IPS-18c (cell line): ENCODE measurements around the gene DRG2.

ENCODE experiments used
- H3K4me3 ChIP-seq: 2 replicates; pipeline ENCODE4 v1.7.0; 2013; ENCODE audit warnings: low read depth, mild to moderate bottlenecking, low read length, moderate library complexity; ENCODE audit not compliant: insufficient read depth
- H3K9me3 ChIP-seq: one replicate; pipeline ENCODE4 v1.6.1; 2013; ENCODE audit warnings: mild to moderate bottlenecking, low read length, moderate library complexity; ENCODE audit not compliant: control insufficient read depth, insufficient read depth

DRG2 gene

DNA sequence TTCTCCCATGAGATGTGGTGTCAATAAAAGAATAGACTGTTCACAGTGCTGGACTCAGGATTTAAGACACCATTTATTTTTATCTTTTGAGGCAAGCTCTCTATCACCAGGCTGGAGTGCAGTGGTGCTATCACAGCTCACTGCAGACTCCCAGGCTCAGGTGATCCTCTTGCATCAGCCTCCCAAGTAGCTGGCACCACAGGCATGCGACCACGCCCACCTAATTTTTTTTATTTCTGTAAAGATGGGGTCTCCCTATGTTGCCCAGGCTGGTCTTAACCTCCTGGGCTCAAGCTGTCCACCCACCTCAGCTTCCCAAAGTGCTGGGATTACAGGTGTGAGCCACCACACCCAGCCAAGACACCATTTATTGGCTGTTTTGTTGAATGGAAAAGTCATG, 18.6 kb upstream of the DRG2 start:
- Histone ChIP-seq H3K9me3 (no peaks in the 10 kb centered on the region), H3K4me3 (no peak overlapping the region)

DNA sequence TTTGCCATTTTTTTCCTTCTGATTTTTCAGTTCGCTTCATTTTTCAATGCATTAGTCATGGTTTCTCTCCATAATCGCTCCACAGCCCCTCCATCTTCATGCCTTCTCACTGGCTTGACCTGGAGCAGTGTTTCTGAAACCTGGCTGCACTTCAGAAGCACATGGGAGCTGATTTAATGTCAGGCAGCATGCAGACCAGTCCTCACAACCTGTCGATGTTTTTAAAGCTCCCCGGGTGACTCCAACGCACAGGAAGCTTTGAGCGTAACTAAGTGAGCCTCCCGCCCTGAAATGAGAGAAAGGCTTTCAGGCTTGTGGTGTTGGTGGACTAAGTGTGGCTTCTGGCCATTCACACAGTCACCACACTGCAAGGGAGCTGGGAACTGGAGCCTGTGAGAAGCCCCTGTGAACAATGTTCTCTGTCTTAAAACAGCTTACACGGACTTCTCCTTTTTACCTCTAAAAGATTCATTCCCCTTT, 16.8 kb upstream of the DRG2 start:
- H3K9me3 ChIP-seq = no peaks in the 10 kb centered on the region

GRCh38 chr17:18071751-18072150, 16.0 kb upstream of the DRG2 start:
- Histone ChIP-seq H3K9me3 (no peaks in the 10 kb centered on the region), H3K4me3 (no peak overlapping the region)

More for the DNA sequence above, 16.8 kb upstream of the DRG2 start:
- H3K4me3 ChIP-seq = no peak overlapping the region

DNA sequence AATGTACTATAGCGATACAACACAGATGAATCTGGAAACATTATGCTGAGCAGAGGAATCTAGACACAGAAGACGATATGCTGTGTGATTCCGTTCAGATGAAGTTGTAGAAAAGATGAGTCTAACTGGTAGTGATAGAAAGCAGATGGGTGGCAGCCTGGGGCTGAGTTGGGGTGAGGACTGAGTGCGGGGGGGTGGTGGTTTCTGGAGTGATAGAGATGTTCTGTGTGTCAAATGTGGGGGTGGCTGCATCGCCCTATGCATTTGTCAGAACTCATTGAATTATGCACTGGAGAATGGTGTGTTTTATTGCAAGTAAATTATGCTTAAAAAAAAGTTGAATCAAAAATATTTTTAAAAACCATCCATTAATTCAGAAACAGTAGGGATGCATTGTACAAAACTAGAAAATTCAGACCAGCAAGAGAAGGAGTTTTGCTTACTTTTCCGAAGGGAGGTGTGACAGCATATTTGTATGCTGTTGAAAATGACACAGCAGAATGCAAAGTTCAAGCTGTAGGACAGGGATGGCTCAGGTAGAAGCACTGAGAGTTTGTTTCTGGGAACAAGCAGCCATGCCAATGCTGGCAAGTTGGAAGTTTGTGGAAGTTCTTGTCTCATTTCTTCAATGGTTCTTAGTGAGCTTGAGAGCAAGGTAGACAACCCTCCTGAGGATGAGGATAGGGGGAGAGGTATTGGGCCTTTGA, 13.0 kb upstream of the DRG2 start:
- no peak overlapping the region for H3K4me3 ChIP-seq
- H3K9me3 ChIP-seq = no peaks in the 10 kb centered on the region

DNA sequence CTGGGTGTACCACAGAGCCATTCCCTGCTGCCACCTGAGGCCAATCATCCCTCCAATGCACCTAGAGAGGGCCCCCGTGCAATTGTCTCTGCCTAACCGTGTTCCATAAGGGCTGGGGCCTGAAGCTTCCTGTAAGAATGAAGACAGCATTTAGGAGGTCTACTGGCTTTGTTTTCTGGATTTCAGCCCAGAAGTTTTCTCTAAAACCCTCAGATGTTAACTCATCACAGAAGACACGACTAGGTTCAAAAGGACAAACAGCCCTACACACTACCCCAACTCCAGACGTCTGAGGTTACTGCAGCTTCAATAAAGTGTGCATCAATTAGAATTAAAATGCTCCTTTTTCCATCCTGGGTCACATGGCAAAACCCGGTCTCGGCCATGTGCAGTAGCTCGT, 10.8 kb upstream of the DRG2 start:
- Histone ChIP-seq H3K9me3 (no peaks in the 10 kb centered on the region), H3K4me3 (no peak overlapping the region)

GRCh38 chr17:18079543-18079942, 8.2 kb upstream of the DRG2 start:
- Histone ChIP-seq H3K9me3 (no peaks in the 10 kb centered on the region), H3K4me3 (no peak overlapping the region)

DNA sequence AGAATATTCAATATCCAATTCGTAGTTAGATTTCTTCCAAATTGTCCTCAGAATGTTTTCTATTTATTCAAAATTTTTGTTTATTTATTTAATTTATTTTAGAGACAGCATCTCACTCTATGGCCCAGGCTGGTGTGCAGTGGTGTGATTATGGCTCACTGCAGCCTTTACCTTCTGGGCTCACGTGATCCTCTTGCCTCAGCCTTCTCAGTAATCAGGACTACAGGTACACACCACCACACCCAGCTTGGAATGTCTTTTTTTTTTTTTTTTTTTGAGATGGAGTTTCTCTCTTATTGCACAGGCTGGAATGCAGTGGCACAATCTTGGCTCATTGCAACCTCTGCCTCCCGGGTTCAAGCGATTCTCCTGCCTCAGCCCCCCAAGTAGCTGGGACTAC, 3.5 kb upstream of the DRG2 start:
- Histone ChIP-seq H3K9me3 (no peaks in the 10 kb centered on the region), H3K4me3 (no peak overlapping the region)

DNA sequence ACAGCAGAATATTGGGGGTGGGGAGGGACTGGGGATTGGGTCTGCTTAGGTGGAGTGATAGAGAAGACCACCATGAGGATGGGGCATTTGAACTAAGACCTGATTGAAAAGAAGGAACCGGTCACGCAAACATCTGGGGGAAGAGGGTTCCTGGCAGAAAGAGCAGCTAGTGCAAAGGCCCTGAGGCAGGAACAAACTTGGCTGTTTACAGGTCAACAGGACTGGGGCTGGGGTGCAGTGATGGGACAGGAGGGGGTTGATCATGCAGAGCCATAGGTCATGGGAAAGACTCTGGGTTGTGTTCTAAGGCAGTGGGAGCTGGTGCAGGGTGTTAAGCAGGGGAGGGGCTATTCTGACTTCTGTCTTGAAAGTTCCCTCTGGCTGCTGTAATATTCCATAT, 1.9 kb downstream of the DRG2 start:
- Histone ChIP-seq H3K4me3 (no peak overlapping the region), H3K9me3 (no peaks in the 10 kb centered on the region)

DNA sequence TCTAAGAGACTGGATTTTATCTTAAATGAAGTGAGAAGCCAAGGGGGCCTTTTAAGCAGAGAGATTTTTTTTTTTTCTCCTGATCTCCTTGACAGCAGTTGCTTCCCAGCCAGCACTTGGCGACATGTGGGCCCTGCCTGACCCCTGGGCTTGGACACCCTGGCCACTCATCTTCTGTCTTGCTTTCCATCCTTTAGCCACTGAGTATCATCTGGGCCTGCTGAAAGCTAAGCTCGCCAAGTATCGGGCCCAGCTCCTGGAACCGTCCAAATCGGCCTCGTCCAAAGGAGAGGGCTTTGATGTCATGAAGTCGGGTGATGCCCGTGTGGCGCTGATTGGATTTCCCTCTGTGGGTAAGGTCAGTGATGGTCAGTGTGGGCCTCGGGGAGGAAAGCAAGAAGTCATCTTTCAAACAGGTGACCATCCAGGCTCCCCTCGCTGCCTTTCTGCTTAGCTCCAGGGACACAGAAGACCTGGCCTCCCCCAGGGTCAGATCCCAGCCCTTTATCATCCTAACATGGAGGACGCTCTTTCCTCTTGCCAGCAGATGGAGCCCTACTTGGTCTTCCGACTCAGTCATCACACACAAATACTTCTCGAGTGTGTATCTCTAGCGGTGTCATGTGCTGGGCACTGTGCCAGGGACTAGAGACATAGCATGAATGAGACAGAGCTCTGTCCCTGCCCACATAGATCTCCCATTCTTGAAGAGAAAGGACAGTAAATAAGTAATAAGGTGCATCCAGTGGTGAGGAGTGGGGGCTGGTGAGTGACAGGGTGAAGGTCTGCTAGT, 6.1 kb downstream of the DRG2 start:
- Histone ChIP-seq H3K4me3 (no peak overlapping the region), H3K9me3 (no peaks in the 10 kb centered on the region)

GRCh38 chr17:18094409-18094807, 6.7 kb downstream of the DRG2 start:
- Histone ChIP-seq H3K4me3 (no peak overlapping the region), H3K9me3 (no peaks in the 10 kb centered on the region)

DNA sequence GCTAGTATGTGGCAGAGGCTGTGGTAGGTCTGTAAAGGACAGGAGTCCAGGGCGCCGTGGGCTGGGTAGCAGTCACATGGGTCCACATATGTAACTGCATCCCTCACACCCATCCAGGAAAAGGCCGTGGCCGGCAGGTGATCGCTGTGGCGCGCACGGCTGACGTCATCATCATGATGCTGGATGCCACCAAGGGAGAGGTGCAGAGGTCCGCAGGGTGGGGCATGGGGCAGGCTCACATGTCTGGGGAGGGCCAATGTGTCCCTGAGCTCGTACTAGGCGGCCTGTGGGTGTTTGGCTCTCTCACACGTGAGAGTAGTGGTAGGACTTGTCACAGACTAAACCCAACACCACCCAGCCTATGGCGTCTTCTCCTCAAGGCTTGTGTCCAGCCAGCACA, 11.8 kb downstream of the DRG2 start:
- H3K9me3 ChIP-seq = no peaks in the 10 kb centered on the region
- H3K4me3 ChIP-seq = no peak overlapping the region

GRCh38 chr17:18100616-18101015, 12.9 kb downstream of the DRG2 start:
- Histone ChIP-seq H3K9me3 (no peaks in the 10 kb centered on the region), H3K4me3 (no peak overlapping the region)

DNA sequence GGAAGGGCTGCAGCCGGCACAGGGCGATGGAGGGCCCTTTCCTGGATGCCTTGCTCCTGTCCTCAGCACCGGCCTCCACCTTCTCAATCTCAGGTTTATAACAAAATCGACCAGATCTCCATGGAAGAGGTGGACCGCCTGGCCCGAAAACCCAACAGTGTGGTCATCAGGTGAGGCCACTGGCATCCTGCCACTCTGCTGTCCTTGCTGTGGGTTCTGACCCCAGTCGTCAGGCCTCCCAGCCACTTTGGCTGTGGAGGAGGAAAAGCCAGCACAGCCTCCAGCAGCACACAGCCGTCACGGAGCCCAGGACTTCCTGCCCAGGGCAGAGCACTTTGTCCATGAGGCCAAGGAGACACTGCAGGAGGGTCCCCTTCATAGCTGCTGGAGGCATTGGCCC, 14.1 kb downstream of the DRG2 start:
- no peak overlapping the region for H3K4me3 ChIP-seq
- H3K9me3 ChIP-seq = no peaks in the 10 kb centered on the region

- no peak overlapping the region for H3K4me3 ChIP-seq
- H3K9me3 ChIP-seq = no peaks in the 10 kb centered on the region
Observed at GRCh38 chr17:18102640-18103039, 14.9 kb downstream of the DRG2 start.

- Histone ChIP-seq H3K4me3 (no peak overlapping the region), H3K9me3 (no peaks in the 10 kb centered on the region)
Observed at GRCh38 chr17:18105027-18105426, 17.3 kb downstream of the DRG2 start.

DNA sequence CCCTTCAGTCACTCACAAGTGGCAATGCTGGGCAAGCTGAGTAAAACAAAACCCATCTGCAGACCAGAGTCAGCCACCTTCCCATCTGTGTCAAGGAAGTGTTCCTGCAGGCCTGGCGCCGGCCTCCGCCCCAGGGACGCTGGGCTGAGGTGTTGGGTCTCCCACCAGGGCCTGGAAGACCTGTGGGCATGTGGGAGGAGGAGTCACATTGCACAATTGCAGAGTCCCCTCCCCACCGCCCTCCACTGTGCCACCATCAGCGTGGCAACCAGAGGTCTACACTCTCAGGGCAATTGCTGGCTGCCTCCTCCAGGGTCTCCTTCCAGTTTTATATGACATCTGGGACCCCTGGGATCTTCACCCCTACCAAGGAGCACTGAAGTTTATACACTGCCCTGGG, 17.8 kb downstream of the DRG2 start:
- H3K4me3 ChIP-seq = no peak overlapping the region
- no peaks in the 10 kb centered on the region for H3K9me3 ChIP-seq

- Histone ChIP-seq H3K4me3 (no peak overlapping the region), H3K9me3 (no peaks in the 10 kb centered on the region)
Observed at GRCh38 chr17:18106211-18106610, 18.5 kb downstream of the DRG2 start.

- no peak overlapping the region for H3K4me3 ChIP-seq
- H3K9me3 ChIP-seq = peaks cover 2% of the 10 kb centered on the region
Observed at GRCh38 chr17:18107061-18107790, 19.5 kb downstream of the DRG2 start.
